SK-N-SH (cell line): ENCODE data around the gene HDAC11. TPM values are rescaled to one million over a fixed set of nuclear protein-coding genes. Genes with fewer than 3 reads are reported as not detected.

Experiments used
- CTCF ChIA-PET: fragments of 300-600, 350-600 bp; formaldehyde crosslinking; extraction: SDS; loops from one replicate; lab custom pipeline; 2021; lab: Yijun Ruan, JAX
- POLR2A ChIA-PET: fragments of 350-600 bp; sonication (Branson Sonifier 250); formaldehyde crosslinking; extraction: SDS; loops from one replicate; lab custom pipeline; 2020; ENCODE audit warnings: antibody characterized with exemption, inconsistent platforms; lab: Yijun Ruan, JAX
- DNase-seq: peaks from one replicate; pipeline ENCODE4 v3.0.0; 2012
- H2AFZ ChIP-seq: fragments of 200-600 bp; sonication (generic); 2 replicates; pipeline ENCODE4 v1.8.1; 2016; ENCODE audit warnings: antibody characterized with exemption, mild to moderate bottlenecking, low read depth
- H3F3A ChIP-seq: fragments of 200-600 bp; sonication (generic); replicated peaks from 2 replicates; pipeline ENCODE3; 2016; ENCODE audit warnings: antibody characterized with exemption, mild to moderate bottlenecking; ENCODE audit not compliant: insufficient read depth
- H3K27ac ChIP-seq, 2 experiments: fragments of 200-500 bp in 1 of 2; fragments of 200-600 bp in 1 of 2; sonication (Bioruptor generic) in 1 of 2; sonication (generic), shearing (Covaris generic) in 1 of 2; 2 replicates each; pipeline versions ENCODE4 v1.5.1 to v1.6.1; 2014 to 2016; ENCODE audit warnings: low read depth in 2 of 2, inconsistent platforms in 1 of 2, low read length in 1 of 2, mild to moderate bottlenecking in 1 of 2, mixed read lengths in 1 of 2
- H3K27me3 ChIP-seq: fragments of 200-600 bp; sonication (generic), shearing (Covaris generic); 2 replicates; pipeline ENCODE4 v1.6.1; 2016; ENCODE audit warnings: mixed run types; ENCODE audit not compliant: insufficient read depth
- H3K36me3 ChIP-seq, 2 experiments: fragments of 200-500 bp in 1 of 2; fragments of 200-600 bp in 1 of 2; sonication (Bioruptor generic) in 1 of 2; sonication (generic) in 1 of 2; replicated peaks in 1 of 2; 2 replicates each; pipeline versions ENCODE3 to v1.5.1; 2014 to 2016; ENCODE audit warnings: low read length in 1 of 2, mild to moderate bottlenecking in 1 of 2; ENCODE audit not compliant: insufficient read depth in 2 of 2, control insufficient read depth in 1 of 2
- H3K4me1 ChIP-seq, 2 experiments: fragments of 200-500 bp in 1 of 2; fragments of 200-600 bp in 1 of 2; sonication (Bioruptor generic) in 1 of 2; sonication (generic), shearing (Covaris generic) in 1 of 2; 2 replicates each; pipeline versions ENCODE4 v1.5.1 to v1.6.1; 2014 to 2016; ENCODE audit warnings: low read depth in 1 of 2, low read length in 1 of 2, mixed run types in 1 of 2; ENCODE audit not compliant: insufficient read depth in 2 of 2, control insufficient read depth in 1 of 2
- H3K4me2 ChIP-seq: fragments of 200-600 bp; sonication (generic), shearing (Covaris generic); 2 replicates; pipeline ENCODE4 v1.6.1; 2017; ENCODE audit warnings: mixed run types
- H3K4me3 ChIP-seq, 2 experiments: fragments of 200-500 bp in 1 of 2; fragments of 200-600 bp in 1 of 2; sonication (Bioruptor generic) in 1 of 2; sonication (generic), shearing (Covaris generic) in 1 of 2; 2 replicates each; pipeline versions ENCODE4 v1.5.1 to v1.8.1; 2014 to 2016; ENCODE audit warnings: low read depth in 2 of 2, inconsistent platforms in 1 of 2, low read length in 1 of 2, mild to moderate bottlenecking in 1 of 2, mixed read lengths in 1 of 2, moderate library complexity in 1 of 2
- H3K79me2 ChIP-seq: fragments of 200-600 bp; sonication (generic); 2 replicates; pipeline ENCODE4 v1.8.1; 2017; ENCODE audit warnings: mild to moderate bottlenecking; ENCODE audit not compliant: insufficient read depth
- H3K9ac ChIP-seq: fragments of 200-600 bp; sonication (generic); 2 replicates; pipeline ENCODE4 v1.6.1; 2017; ENCODE audit warnings: mixed run types
- H3K9me2 ChIP-seq: fragments of 200-600 bp; sonication (generic); 2 replicates; pipeline ENCODE4 v1.6.1; 2017; ENCODE audit warnings: mixed run types
- H3K9me3 ChIP-seq: fragments of 200-600 bp; sonication (generic); 2 replicates; pipeline ENCODE4 v1.6.1; 2017; ENCODE audit warnings: mixed run types, mild to moderate bottlenecking, moderate library complexity
- H4K20me1 ChIP-seq: fragments of 200-600 bp; sonication (generic); 2 replicates; pipeline ENCODE4 v1.6.1; 2017; ENCODE audit warnings: mild to moderate bottlenecking, mixed run types; ENCODE audit not compliant: insufficient read depth
- CHD2 ChIP-seq: fragments of 150-350 bp; IDR thresholded peaks from 2 replicates; pipeline ENCODE4 v1.6.1; 2018; ENCODE audit warnings: low read length; ENCODE audit not compliant: partially characterized antibody
- ELF1 ChIP-seq: IDR thresholded peaks from 2 replicates; pipeline ENCODE4 v1.4.0; 2012
- EZH2phosphoT487 ChIP-seq: fragments of 200-600 bp; sonication (generic); IDR thresholded peaks from 2 replicates; pipeline ENCODE4 v1.6.1; 2017; ENCODE audit warnings: low read depth, mixed run types, mild to moderate bottlenecking, antibody characterized with exemption, moderate library complexity, borderline replicate concordance
- GATA2 ChIP-seq: sonication (generic); formaldehyde crosslinking; IDR thresholded peaks from 2 replicates; pipeline ENCODE4 v1.5.0; 2020; ENCODE audit warnings: mild to moderate bottlenecking, missing genetic modification reagents
- JUND ChIP-seq: IDR thresholded peaks from 2 replicates; pipeline ENCODE4 v1.4.0; 2012
- MAX ChIP-seq: IDR thresholded peaks from 2 replicates; pipeline ENCODE4 v1.4.0; 2012; ENCODE audit warnings: low read depth
- NRF1 ChIP-seq: IDR thresholded peaks from 2 replicates; pipeline ENCODE4 v1.6.1; 2012; ENCODE audit warnings: low read depth, mild to moderate bottlenecking, low read length
- POLR2AphosphoS5 ChIP-seq: IDR thresholded peaks from 2 replicates; pipeline ENCODE4 v1.6.1; 2012; ENCODE audit warnings: low read depth, low read length
- SIN3A ChIP-seq: IDR thresholded peaks from 2 replicates; pipeline ENCODE4 v1.6.1; 2012; ENCODE audit warnings: low read depth, mild to moderate bottlenecking, low read length, moderate library complexity, borderline replicate concordance
- SMC3 ChIP-seq: IDR thresholded peaks from 2 replicates; pipeline ENCODE4 v1.6.1; 2012; ENCODE audit warnings: low read depth, low read length, improper control_type of control experiment
- TCF12 ChIP-seq: IDR thresholded peaks from 2 replicates; pipeline ENCODE4 v1.4.0; 2012
- USF1 ChIP-seq: IDR thresholded peaks from 2 replicates; pipeline ENCODE4 v1.4.0; 2012; ENCODE audit warnings: low read depth, borderline replicate concordance
- USF2 ChIP-seq: fragments of 150-350 bp; IDR thresholded peaks from 2 replicates; pipeline ENCODE4 v1.6.1; 2017; ENCODE audit warnings: antibody characterized with exemption, low read length, low read depth, borderline replicate concordance
- WGBS: methylation state at CpG from one replicate; pipeline ENCODE4 v1.1.6; 2017; ENCODE audit warnings: low lambda C conversion rate; 5-methylcytosine and 5-hydroxymethylcytosine counted together
- polyA plus RNA-seq, 3 experiments: library from polyadenylated mRNA; depleted of rRNA; stranded (reverse); fragments of >200 nt; gene quantifications; 2 replicates each; pipeline ENCODE4 v1.2.3, GENCODE V29; 2012
- TF ChIP-seq, protein P1 (sequence below): IDR thresholded peaks from 2 replicates; pipeline ENCODE4 v1.6.1; 2012; ENCODE audit warnings: mild to moderate bottlenecking, low read depth, low read length, moderate library complexity
- TF ChIP-seq, protein P2 (sequence below): IDR thresholded peaks from 2 replicates; pipeline ENCODE4; 2012
- TF ChIP-seq, protein P3 (sequence below): fragments of 150-350 bp; IDR thresholded peaks from 2 replicates; pipeline ENCODE4 v1.6.1; 2016; ENCODE audit warnings: mild to moderate bottlenecking, low read depth, low read length

HDAC11 gene
- polyA plus RNA-seq, 1 of the 3 experiments (the other 2 are of a cell fraction) = 17.5 TPM

DNA sequence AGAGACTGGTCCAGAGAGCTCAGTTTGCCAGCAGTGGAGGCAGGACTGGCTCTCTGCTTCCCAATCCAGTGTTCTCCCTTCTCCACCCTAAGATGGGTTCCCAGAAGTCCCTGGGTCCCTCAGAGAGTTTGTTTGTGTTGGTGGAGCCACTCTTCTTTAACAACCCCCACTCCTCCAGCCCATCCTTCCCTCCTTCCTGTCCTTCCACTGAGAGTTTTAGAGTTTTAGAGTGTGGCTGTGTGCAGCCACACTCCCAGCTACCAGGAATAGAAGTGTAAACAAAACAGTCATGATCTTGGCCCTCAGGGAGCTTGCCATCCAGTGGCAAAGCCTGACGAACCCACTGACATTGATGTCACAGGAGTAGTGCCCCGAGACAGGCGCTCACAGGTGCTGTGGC lies 56.3 kb downstream of the HDAC11 start:
- H4K20me1 ChIP-seq = no peaks in the 10 kb centered on the region
- WGBS = 82% methylated on average over 3 of the region's 3 CpGs
- no peaks in the 10 kb centered on the region for H3K27me3 ChIP-seq
- peaks cover 0 to 13% of the 10 kb centered on the region in 2 experiments; a peak in 1 of 4 replicates for H3K4me1 ChIP-seq
- ChIA-PET CTCF (interaction anchor here (0.9 to 2.5 kb wide), 6 partner anchors 11 to 541 kb away, joined by 3 to 12 read pairs (median 5); no protein-coding TSS in a partner anchor), POLR2A (no interaction called here)
- TF ChIP-seq POLR2AphosphoS5 (no peak), USF2 (no peak), USF1 (no peak), TCF12 (no peak), ELF1 (no peak), EZH2phosphoT487 (no peak), JUND (no peak), GATA2 (no peak), MAX (no peak), NRF1 (no peak), CHD2 (no peak), SIN3A (no peak), SMC3 (no peak)
- TF ChIP-seq, protein P1, sequence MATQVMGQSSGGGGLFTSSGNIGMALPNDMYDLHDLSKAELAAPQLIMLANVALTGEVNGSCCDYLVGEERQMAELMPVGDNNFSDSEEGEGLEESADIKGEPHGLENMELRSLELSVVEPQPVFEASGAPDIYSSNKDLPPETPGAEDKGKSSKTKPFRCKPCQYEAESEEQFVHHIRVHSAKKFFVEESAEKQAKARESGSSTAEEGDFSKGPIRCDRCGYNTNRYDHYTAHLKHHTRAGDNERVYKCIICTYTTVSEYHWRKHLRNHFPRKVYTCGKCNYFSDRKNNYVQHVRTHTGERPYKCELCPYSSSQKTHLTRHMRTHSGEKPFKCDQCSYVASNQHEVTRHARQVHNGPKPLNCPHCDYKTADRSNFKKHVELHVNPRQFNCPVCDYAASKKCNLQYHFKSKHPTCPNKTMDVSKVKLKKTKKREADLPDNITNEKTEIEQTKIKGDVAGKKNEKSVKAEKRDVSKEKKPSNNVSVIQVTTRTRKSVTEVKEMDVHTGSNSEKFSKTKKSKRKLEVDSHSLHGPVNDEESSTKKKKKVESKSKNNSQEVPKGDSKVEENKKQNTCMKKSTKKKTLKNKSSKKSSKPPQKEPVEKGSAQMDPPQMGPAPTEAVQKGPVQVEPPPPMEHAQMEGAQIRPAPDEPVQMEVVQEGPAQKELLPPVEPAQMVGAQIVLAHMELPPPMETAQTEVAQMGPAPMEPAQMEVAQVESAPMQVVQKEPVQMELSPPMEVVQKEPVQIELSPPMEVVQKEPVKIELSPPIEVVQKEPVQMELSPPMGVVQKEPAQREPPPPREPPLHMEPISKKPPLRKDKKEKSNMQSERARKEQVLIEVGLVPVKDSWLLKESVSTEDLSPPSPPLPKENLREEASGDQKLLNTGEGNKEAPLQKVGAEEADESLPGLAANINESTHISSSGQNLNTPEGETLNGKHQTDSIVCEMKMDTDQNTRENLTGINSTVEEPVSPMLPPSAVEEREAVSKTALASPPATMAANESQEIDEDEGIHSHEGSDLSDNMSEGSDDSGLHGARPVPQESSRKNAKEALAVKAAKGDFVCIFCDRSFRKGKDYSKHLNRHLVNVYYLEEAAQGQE = no peak
- TF ChIP-seq, protein P2, sequence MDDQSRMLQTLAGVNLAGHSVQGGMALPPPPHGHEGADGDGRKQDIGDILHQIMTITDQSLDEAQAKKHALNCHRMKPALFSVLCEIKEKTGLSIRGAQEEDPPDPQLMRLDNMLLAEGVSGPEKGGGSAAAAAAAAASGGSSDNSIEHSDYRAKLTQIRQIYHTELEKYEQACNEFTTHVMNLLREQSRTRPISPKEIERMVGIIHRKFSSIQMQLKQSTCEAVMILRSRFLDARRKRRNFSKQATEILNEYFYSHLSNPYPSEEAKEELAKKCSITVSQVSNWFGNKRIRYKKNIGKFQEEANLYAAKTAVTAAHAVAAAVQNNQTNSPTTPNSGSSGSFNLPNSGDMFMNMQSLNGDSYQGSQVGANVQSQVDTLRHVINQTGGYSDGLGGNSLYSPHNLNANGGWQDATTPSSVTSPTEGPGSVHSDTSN = no peak
- TF ChIP-seq, protein P3, sequence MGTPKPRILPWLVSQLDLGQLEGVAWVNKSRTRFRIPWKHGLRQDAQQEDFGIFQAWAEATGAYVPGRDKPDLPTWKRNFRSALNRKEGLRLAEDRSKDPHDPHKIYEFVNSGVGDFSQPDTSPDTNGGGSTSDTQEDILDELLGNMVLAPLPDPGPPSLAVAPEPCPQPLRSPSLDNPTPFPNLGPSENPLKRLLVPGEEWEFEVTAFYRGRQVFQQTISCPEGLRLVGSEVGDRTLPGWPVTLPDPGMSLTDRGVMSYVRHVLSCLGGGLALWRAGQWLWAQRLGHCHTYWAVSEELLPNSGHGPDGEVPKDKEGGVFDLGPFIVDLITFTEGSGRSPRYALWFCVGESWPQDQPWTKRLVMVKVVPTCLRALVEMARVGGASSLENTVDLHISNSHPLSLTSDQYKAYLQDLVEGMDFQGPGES = no peak
- no peak overlapping the region for H2AFZ ChIP-seq
- H3K4me3 ChIP-seq = no peak overlapping the region
- no peak overlapping the region for H3K9ac ChIP-seq
- no peaks in the 10 kb centered on the region for H3K36me3 ChIP-seq
- H3K4me2 ChIP-seq = no peak overlapping the region
- H3K9me2 ChIP-seq = no peaks in the 10 kb centered on the region
- peak overlapping the region in 1 of 2 experiments; percentile 24; a peak in 1 of 4 replicates for H3K27ac ChIP-seq
- H3K79me2 ChIP-seq = no peaks in the 10 kb centered on the region
- no peaks in the 10 kb centered on the region for H3K9me3 ChIP-seq
- no peak for DNase-seq
- peaks cover 3% of the 10 kb centered on the region for H3F3A ChIP-seq
